Thymus (tissue), 11 donors: Measurements from ENCODE around the gene MAGEA11. TPM values are rescaled to one million over a fixed set of nuclear protein-coding genes. Genes with fewer than 3 reads are reported as not detected.

Source experiments
- DNase-seq, 9 donors: peaks; one replicate each; pipeline ENCODE4 v3.0.0-alpha.2; 2013; ENCODE audit warnings: low spot score in 9 of 9, low read depth in 6 of 9, missing footprints in 1 of 9
- H3K27ac ChIP-seq, 2 donors: one replicate each; pipeline ENCODE4 v1.5.1; 2013; ENCODE audit warnings: control low read depth in 1 of 2, low read depth in 1 of 2, low read length in 1 of 2, mild to moderate bottlenecking in 1 of 2, moderate library complexity in 1 of 2
- H3K27me3 ChIP-seq, 2 donors: one replicate each; pipeline ENCODE4 v1.5.1; 2013; ENCODE audit warnings: low read length in 1 of 2; ENCODE audit not compliant: control insufficient read depth in 2 of 2, insufficient read depth in 1 of 2
- H3K36me3 ChIP-seq, 2 donors: one replicate each; pipeline ENCODE4 v1.5.1; 2013; ENCODE audit warnings: low read length in 1 of 2, mild to moderate bottlenecking in 1 of 2, moderate library complexity in 1 of 2; ENCODE audit not compliant: control insufficient read depth in 2 of 2, insufficient read depth in 2 of 2
- H3K4me1 ChIP-seq, 2 donors: one replicate each; pipeline ENCODE4 v1.5.1; 2013; ENCODE audit warnings: low read length in 2 of 2; ENCODE audit not compliant: control insufficient read depth in 2 of 2, insufficient read depth in 2 of 2
- H3K4me3 ChIP-seq, 2 donors: one replicate each; pipeline ENCODE4 v1.5.1; 2013; ENCODE audit warnings: low read length in 2 of 2, control low read depth in 1 of 2, mild to moderate bottlenecking in 1 of 2
- H3K9me3 ChIP-seq, 2 donors: one replicate each; pipeline ENCODE4 v1.5.1; 2013; ENCODE audit warnings: low read length in 1 of 2, mild to moderate bottlenecking in 1 of 2; ENCODE audit not compliant: control insufficient read depth in 2 of 2, insufficient read depth in 1 of 2
- WGBS: extraction: QIAGEN DNeasy Blood & Tissue Kit; methylation state at CpG from one replicate; pipeline ENCODE4 v1.1.7; 2013; 5-methylcytosine and 5-hydroxymethylcytosine counted together
- polyA plus RNA-seq: library from polyadenylated mRNA; stranded (reverse); fragments of 200-250 nt; gene quantifications from one replicate; pipeline ENCODE4 v1.2.3, GENCODE V29; 2013
- total RNA-seq: library from RNA; stranded (reverse); fragments of 120-200 nt; gene quantifications from one replicate; pipeline ENCODE4 v1.2.4, GENCODE V29; 2013
- donor health status: healthy.

MAGEA11 gene
- total and polyA plus RNA-seq, 2 donors: 0.05 to 0.50 TPM

DNA sequence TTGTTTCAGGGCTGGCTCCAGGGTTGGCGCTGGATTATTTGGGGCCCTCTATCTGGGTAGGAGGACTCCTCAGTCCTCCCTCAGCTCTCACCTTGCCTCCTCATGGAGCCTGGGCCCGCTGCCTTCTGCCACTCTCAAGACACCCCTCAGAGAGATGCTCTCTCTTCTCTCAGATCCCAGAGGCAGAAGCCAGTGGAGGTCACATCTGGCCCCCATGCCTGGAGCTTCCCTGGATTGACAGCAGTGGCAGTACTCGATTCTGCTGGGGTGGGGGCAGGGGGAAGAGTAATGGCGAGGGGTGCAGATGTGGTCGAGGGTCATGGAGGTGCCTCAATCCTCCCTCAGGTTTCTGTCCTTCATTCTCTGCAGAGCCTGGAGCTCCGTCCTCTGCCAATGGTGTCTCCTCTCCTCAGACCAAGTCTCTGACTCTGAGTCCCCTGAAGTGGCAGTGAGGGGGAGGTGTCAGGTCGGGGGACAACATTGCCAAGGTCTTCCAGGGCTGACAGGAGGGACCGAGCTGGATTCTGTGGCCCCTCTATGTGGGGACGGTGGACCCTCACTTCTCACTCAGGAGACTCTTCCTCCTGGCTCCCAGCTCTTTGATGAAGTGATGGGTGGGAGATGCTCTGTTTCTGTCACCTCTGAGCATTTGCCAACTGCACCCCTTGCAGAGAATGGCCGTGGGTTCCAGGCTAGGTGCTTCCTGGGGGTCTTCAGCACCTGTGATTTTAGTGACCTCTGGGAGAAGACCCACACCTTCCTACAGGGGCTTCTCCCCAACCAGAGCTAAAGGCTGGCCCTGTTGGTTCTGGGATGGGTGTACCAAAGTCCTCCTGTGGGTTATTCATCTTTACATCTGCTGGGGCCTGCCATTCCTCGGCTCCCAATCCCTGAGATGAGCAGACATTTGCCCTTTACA is 51.1 kb downstream of the MAGEA11 start:
- Histone ChIP-seq H3K27me3 (no peaks in the 10 kb centered on the region), H3K27ac (no peak overlapping the region), H3K36me3 (no peaks in the 10 kb centered on the region), H3K4me1 (no peaks in the 10 kb centered on the region), H3K9me3 (no peaks in the 10 kb centered on the region), H3K4me3 (no peak overlapping the region)
- no peak for DNase-seq
- 94% methylated on average over 10 of the region's 11 CpGs for WGBS

Other genes starting within 250 kb of the MAGEA11 start
- gene IDS, start 206.8 kb upstream of the MAGEA11 start, total RNA-seq: 10.3 TPM
- 33.5 TPM for gene IDS, start 206.8 kb upstream of the MAGEA11 start, polyA plus RNA-seq
- gene EOLA1, start 171.0 kb upstream of the MAGEA11 start, total RNA-seq: 18.1 TPM
- 33.5 TPM for gene EOLA1, start 171.0 kb upstream of the MAGEA11 start, polyA plus RNA-seq
- 0.28 TPM for gene HSFX3, start 162.1 kb upstream of the MAGEA11 start, total RNA-seq
- gene HSFX3, start 162.1 kb upstream of the MAGEA11 start, polyA plus RNA-seq: 1.6 TPM
- not detected for gene MAGEA9B, start 124.6 kb upstream of the MAGEA11 start, total RNA-seq
- gene MAGEA9B, start 124.6 kb upstream of the MAGEA11 start, polyA plus RNA-seq: 0.11 TPM
- 0.28 TPM for gene HSFX2, start 116.7 kb upstream of the MAGEA11 start, total RNA-seq
- 1.1 TPM for gene HSFX2, start 116.7 kb upstream of the MAGEA11 start, polyA plus RNA-seq
- 10.1 TPM for gene TMEM185A, start 80.3 kb upstream of the MAGEA11 start, total RNA-seq
- gene TMEM185A, start 80.3 kb upstream of the MAGEA11 start, polyA plus RNA-seq: 16.0 TPM
- gene HSFX1, start 62.0 kb downstream of the MAGEA11 start, total RNA-seq: 0.24 TPM
- gene HSFX1, start 62.0 kb downstream of the MAGEA11 start, polyA plus RNA-seq: 0.25 TPM
- gene MAGEA9, start 69.9 kb downstream of the MAGEA11 start, total RNA-seq: not detected
- 0.02 TPM for gene MAGEA9, start 69.9 kb downstream of the MAGEA11 start, polyA plus RNA-seq
- not detected for gene MAGEA8, start 169.1 kb downstream of the MAGEA11 start, total RNA-seq
- 0.07 TPM for gene MAGEA8, start 169.1 kb downstream of the MAGEA11 start, polyA plus RNA-seq
- 0.28 TPM for gene HSFX4, start 217.5 kb downstream of the MAGEA11 start, total RNA-seq
- 1.5 TPM for gene HSFX4, start 217.5 kb downstream of the MAGEA11 start, polyA plus RNA-seq
- 20.4 TPM for gene EOLA2, start 226.4 kb downstream of the MAGEA11 start, total RNA-seq
- gene EOLA2, start 226.4 kb downstream of the MAGEA11 start, polyA plus RNA-seq: 57.3 TPM